ENCODE measurements around the gene TDRD9. TPM values are rescaled to one million over a fixed set of nuclear protein-coding genes. Genes with fewer than 3 reads are reported as not detected.
A peak's percentile ranks its signal among the peaks of the same experiment; 100 is the strongest.

Gene TDRD9
- total RNA-seq, 1 donor from 2014 or later: not detected

- Mint-ChIP-seq H3K27me3 (ENCODE audit: low read depth, unreplicated experiment) (peaks cover 22% of the 10 kb centered on the region), H3K9me3 (ENCODE audit: unreplicated experiment) (peaks cover 7% of the 10 kb centered on the region), H3K4me3 (ENCODE audit: unreplicated experiment) (peak overlapping the region; percentile 21), H3K27ac (ENCODE audit: unreplicated experiment) (no peak overlapping the region), H3K4me1 (ENCODE audit: low read depth, unreplicated experiment) (no peaks in the 10 kb centered on the region), H3K36me3 (ENCODE audit: low read depth, unreplicated experiment) (peaks cover 11% of the 10 kb centered on the region)
- H2AFZ ChIP-seq (ENCODE audit: low read depth, low read length): no peak overlapping the region
- H3K9ac ChIP-seq (ENCODE audit: low read length): no peak overlapping the region
- TF ChIP-seq CTCF (IDR thresholded peaks at IDR 0.05; ENCODE audit: insufficient read depth, low read depth, low read length): no peak
- TF ChIP-seq EZH2 (IDR thresholded peaks at IDR 0.05; ENCODE audit: insufficient read depth, low read length): no peak
- H3K4me2 ChIP-seq (ENCODE audit: low read length): no peak overlapping the region
- no peaks in the 10 kb centered on the region for H4K20me1 ChIP-seq (ENCODE audit: insufficient read depth, low read length)
- no peaks in the 10 kb centered on the region for H3K27me3 ChIP-seq (ENCODE audit: insufficient read depth, low read length)
- no peak overlapping the region for H3K27ac ChIP-seq (ENCODE audit: low read depth, low read length)
- H3K79me2 ChIP-seq (ENCODE audit: insufficient read depth, low read length): no peaks in the 10 kb centered on the region
- H3K4me3 ChIP-seq (ENCODE audit: insufficient read depth, low read depth, low read length): no peak overlapping the region
- FAIRE-seq (no peak), DNase-seq (ENCODE audit: low read depth) (no peak)
- no peaks in the 10 kb centered on the region for H3K36me3 ChIP-seq (ENCODE audit: insufficient read depth, low read length)
- H3K9me3 ChIP-seq (ENCODE audit: insufficient read depth, low read depth, low read length): peaks cover 5% of the 10 kb centered on the region
- no peaks in the 10 kb centered on the region for H3K4me1 ChIP-seq (ENCODE audit: insufficient read depth, low read length)
Measured at GRCh38 chr14:103897075-103897947, 30.9 kb upstream of the TDRD9 start.

GRCh38 chr14:103898204-103898603 lies 30.1 kb upstream of the TDRD9 start:
- Histone ChIP-seq H4K20me1 (ENCODE audit: insufficient read depth, low read length) (no peaks in the 10 kb centered on the region), H3K4me2 (ENCODE audit: low read length) (no peak overlapping the region), H3K9me3 (ENCODE audit: insufficient read depth, low read depth, low read length) (peaks cover 5% of the 10 kb centered on the region), H3K9ac (ENCODE audit: low read length) (no peak overlapping the region), H3K36me3 (ENCODE audit: insufficient read depth, low read length) (no peaks in the 10 kb centered on the region), H3K4me3 (ENCODE audit: insufficient read depth, low read depth, low read length) (no peak overlapping the region), H3K27ac (ENCODE audit: low read depth, low read length) (no peak overlapping the region), H3K4me1 (ENCODE audit: insufficient read depth, low read length) (no peaks in the 10 kb centered on the region), H3K79me2 (ENCODE audit: insufficient read depth, low read length) (no peaks in the 10 kb centered on the region), H2AFZ (ENCODE audit: low read depth, low read length) (no peak overlapping the region), H3K27me3 (ENCODE audit: insufficient read depth, low read length) (no peaks in the 10 kb centered on the region)
- H3K27me3 Mint-ChIP-seq (ENCODE audit: low read depth, unreplicated experiment): peaks cover 22% of the 10 kb centered on the region
- no peak overlapping the region for H3K4me3 Mint-ChIP-seq (ENCODE audit: unreplicated experiment)
- no peak for FAIRE-seq
- TF ChIP-seq CTCF (IDR thresholded peaks at IDR 0.05; ENCODE audit: insufficient read depth, low read depth, low read length) (no peak), EZH2 (IDR thresholded peaks at IDR 0.05; ENCODE audit: insufficient read depth, low read length) (no peak)
- H3K36me3 Mint-ChIP-seq (ENCODE audit: low read depth, unreplicated experiment): peaks cover 11% of the 10 kb centered on the region
- peaks cover 7% of the 10 kb centered on the region for H3K9me3 Mint-ChIP-seq (ENCODE audit: unreplicated experiment)
- no peak for DNase-seq (ENCODE audit: low read depth)
- peak overlapping the region; percentile 18 for H3K27ac Mint-ChIP-seq (ENCODE audit: unreplicated experiment)
- no peaks in the 10 kb centered on the region for H3K4me1 Mint-ChIP-seq (ENCODE audit: low read depth, unreplicated experiment)

GRCh38 chr14:103898711-103899110 lies 29.5 kb upstream of the TDRD9 start:
- no peaks in the 10 kb centered on the region for H3K27me3 ChIP-seq (ENCODE audit: insufficient read depth, low read length)
- no peak overlapping the region for H3K4me2 ChIP-seq (ENCODE audit: low read length)
- Mint-ChIP-seq H3K27me3 (ENCODE audit: low read depth, unreplicated experiment) (peaks cover 22% of the 10 kb centered on the region), H3K9me3 (ENCODE audit: unreplicated experiment) (peaks cover 7% of the 10 kb centered on the region), H3K4me1 (ENCODE audit: low read depth, unreplicated experiment) (no peaks in the 10 kb centered on the region), H3K4me3 (ENCODE audit: unreplicated experiment) (no peak overlapping the region), H3K36me3 (ENCODE audit: low read depth, unreplicated experiment) (peaks cover 11% of the 10 kb centered on the region), H3K27ac (ENCODE audit: unreplicated experiment) (no peak overlapping the region)
- peaks cover 5% of the 10 kb centered on the region for H3K9me3 ChIP-seq (ENCODE audit: insufficient read depth, low read depth, low read length)
- no peak overlapping the region for H3K4me3 ChIP-seq (ENCODE audit: insufficient read depth, low read depth, low read length)
- DNase-seq (ENCODE audit: low read depth): no peak
- no peak for TF ChIP-seq EZH2 (IDR thresholded peaks at IDR 0.05; ENCODE audit: insufficient read depth, low read length)
- TF ChIP-seq CTCF (IDR thresholded peaks at IDR 0.05; ENCODE audit: insufficient read depth, low read depth, low read length): no peak
- no peak overlapping the region for H3K9ac ChIP-seq (ENCODE audit: low read length)
- no peaks in the 10 kb centered on the region for H3K36me3 ChIP-seq (ENCODE audit: insufficient read depth, low read length)
- no peak overlapping the region for H2AFZ ChIP-seq (ENCODE audit: low read depth, low read length)
- no peak for FAIRE-seq
- H4K20me1 ChIP-seq (ENCODE audit: insufficient read depth, low read length): no peaks in the 10 kb centered on the region
- no peak overlapping the region for H3K27ac ChIP-seq (ENCODE audit: low read depth, low read length)
- H3K79me2 ChIP-seq (ENCODE audit: insufficient read depth, low read length): no peaks in the 10 kb centered on the region
- no peaks in the 10 kb centered on the region for H3K4me1 ChIP-seq (ENCODE audit: insufficient read depth, low read length)
